Panc1 (cell line): Measurements from ENCODE around the gene SLC8B1. TPM values are rescaled to one million over a fixed set of nuclear protein-coding genes. Genes with fewer than 3 reads are reported as not detected.

Source experiments
- ATAC-seq: fragments of 200-7000 bp; cut with Tn5 transposase; 2 replicates; pipeline ENCODE4 v1.9.1; 2020; ENCODE audit warnings: mild to moderate bottlenecking, moderate library complexity
- BruUV-seq: library from RNA; stranded (reverse); fragments of 400-500 nt; replicated peaks from 2 replicates; lab custom pipeline; 2021; lab: Mats Ljungman, UMichigan
- CTCF ChIA-PET: fragments of 300-600 bp; sonication (Branson Sonifier 250); formaldehyde crosslinking; loops from one replicate; lab custom pipeline; 2022; ENCODE audit warnings: antibody characterized with exemption; lab: Charles Lee
- POLR2A ChIA-PET: fragments of 300-600 bp; sonication (Branson Sonifier 250); formaldehyde crosslinking; loops from one replicate; lab custom pipeline; 2022; ENCODE audit warnings: antibody characterized with exemption; lab: Charles Lee
- DNase-seq: peaks from one replicate; pipeline ENCODE4 v3.0.0-alpha.2; 2010; ENCODE audit warnings: low read depth, low spot score
- H3K27ac ChIP-seq: 2 replicates; pipeline ENCODE4 v1.5.1; 2011; ENCODE audit warnings: mild to moderate bottlenecking, low read length, inconsistent platforms
- H3K27me3 ChIP-seq: fragments of 200-500 bp; sonication (Bioruptor generic); 2 replicates; pipeline ENCODE4 v1.6.0; 2014; ENCODE audit warnings: low read length, inconsistent platforms; ENCODE audit not compliant: control insufficient read depth, insufficient read depth
- H3K36me3 ChIP-seq: fragments of 200-500 bp; sonication (Bioruptor generic); 2 replicates; pipeline ENCODE4 v1.5.1; 2014; ENCODE audit warnings: inconsistent platforms, mild to moderate bottlenecking, low read length, moderate library complexity; ENCODE audit not compliant: control insufficient read depth, insufficient read depth
- H3K4me1 ChIP-seq: 2 replicates; pipeline ENCODE4 v1.5.1; 2011; ENCODE audit warnings: inconsistent platforms, mild to moderate bottlenecking, low read length, moderate library complexity; ENCODE audit not compliant: control insufficient read depth, insufficient read depth
- H3K4me3 ChIP-seq, 2 experiments: 2 replicates each; pipeline ENCODE4 v1.5.1; 2011 to 2012; ENCODE audit warnings: low read depth in 2 of 2, low read length in 2 of 2, mild to moderate bottlenecking in 2 of 2, inconsistent platforms in 1 of 2, moderate library complexity in 1 of 2
- H3K9me3 ChIP-seq: fragments of 200-500 bp; sonication (Bioruptor generic); 2 replicates; pipeline ENCODE4 v1.5.1; 2014; ENCODE audit warnings: low read depth, mild to moderate bottlenecking, inconsistent platforms, low read length, moderate library complexity; ENCODE audit not compliant: control insufficient read depth, insufficient read depth
- CTCF ChIP-seq: fragments of 450-650 bp; IDR thresholded peaks from 2 replicates; pipeline ENCODE4 v1.5.1; 2017; ENCODE audit warnings: mild to moderate bottlenecking
- POLR2AphosphoS5 ChIP-seq: IDR thresholded peaks from 2 replicates; pipeline ENCODE4 v1.6.1; 2012; ENCODE audit warnings: mild to moderate bottlenecking, low read depth, low read length, moderate library complexity
- SIN3A ChIP-seq: IDR thresholded peaks from 2 replicates; pipeline ENCODE4 v1.6.1; 2012; ENCODE audit warnings: low read depth, mild to moderate bottlenecking, low read length, moderate library complexity, borderline replicate concordance; ENCODE audit not compliant: insufficient read depth
- TCF7L2 ChIP-seq: IDR thresholded peaks from 2 replicates; pipeline ENCODE4 v1.6.1; 2011; ENCODE audit warnings: mild to moderate bottlenecking, low read depth, low read length, inconsistent platforms
- in situ Hi-C: cut with HindIII; loops from 2 replicates; pipeline ENCODE4 v1.10.0; 2016; ENCODE audit warnings: low sequenced_read_pairs, low pct_unique_long_range_greater_than_20kb
- intact Hi-C: fragments of 100-400 bp; cut with micrococcal nuclease; formaldehyde crosslinking; loops from one replicate; pipeline ENCODE4 v1.10.0; 2022; ENCODE audit not compliant: unreplicated experiment
- total RNA-seq: library from RNA; stranded (reverse); gene quantifications from one replicate; pipeline ENCODE4 v1.2.1, GENCODE V29; 2021; ENCODE audit not compliant: unreplicated experiment
- TF ChIP-seq, protein P1 (sequence below), 2 experiments: IDR thresholded peaks; 2 replicates each; pipeline ENCODE4 v1.6.1; 2011 to 2012; ENCODE audit warnings: low read depth in 2 of 2, control low read depth in 1 of 2, low read length in 1 of 2, mild to moderate bottlenecking in 1 of 2, moderate library complexity in 1 of 2; ENCODE audit not compliant: insufficient read depth in 1 of 2

SLC8B1 gene
- total RNA-seq, 1 experiment from 2014 or later: 26.7 TPM

GRCh38 chr12:113286712-113287111 lies 48.2 kb downstream of the SLC8B1 start:
- no peaks in the 10 kb centered on the region for H3K4me1 ChIP-seq
- ChIA-PET POLR2A (no interaction called here), CTCF (no interaction called here)
- no peaks in the 10 kb centered on the region for H3K9me3 ChIP-seq
- ATAC-seq (0 out of 2 replicates have a peak, but pooled peaks have one; percentile 32), DNase-seq (no peak)
- no peaks in the 10 kb centered on the region; the same call in 1 of the 2 replicates for H3K36me3 ChIP-seq
- no peaks in the 10 kb centered on the region for H3K27me3 ChIP-seq
- in situ Hi-C loops: no loop called here
- no peak for TF ChIP-seq CTCF
- no peak for TF ChIP-seq POLR2AphosphoS5
- no peak for TF ChIP-seq SIN3A
- no peak for TF ChIP-seq TCF7L2
- TF ChIP-seq, protein P1, sequence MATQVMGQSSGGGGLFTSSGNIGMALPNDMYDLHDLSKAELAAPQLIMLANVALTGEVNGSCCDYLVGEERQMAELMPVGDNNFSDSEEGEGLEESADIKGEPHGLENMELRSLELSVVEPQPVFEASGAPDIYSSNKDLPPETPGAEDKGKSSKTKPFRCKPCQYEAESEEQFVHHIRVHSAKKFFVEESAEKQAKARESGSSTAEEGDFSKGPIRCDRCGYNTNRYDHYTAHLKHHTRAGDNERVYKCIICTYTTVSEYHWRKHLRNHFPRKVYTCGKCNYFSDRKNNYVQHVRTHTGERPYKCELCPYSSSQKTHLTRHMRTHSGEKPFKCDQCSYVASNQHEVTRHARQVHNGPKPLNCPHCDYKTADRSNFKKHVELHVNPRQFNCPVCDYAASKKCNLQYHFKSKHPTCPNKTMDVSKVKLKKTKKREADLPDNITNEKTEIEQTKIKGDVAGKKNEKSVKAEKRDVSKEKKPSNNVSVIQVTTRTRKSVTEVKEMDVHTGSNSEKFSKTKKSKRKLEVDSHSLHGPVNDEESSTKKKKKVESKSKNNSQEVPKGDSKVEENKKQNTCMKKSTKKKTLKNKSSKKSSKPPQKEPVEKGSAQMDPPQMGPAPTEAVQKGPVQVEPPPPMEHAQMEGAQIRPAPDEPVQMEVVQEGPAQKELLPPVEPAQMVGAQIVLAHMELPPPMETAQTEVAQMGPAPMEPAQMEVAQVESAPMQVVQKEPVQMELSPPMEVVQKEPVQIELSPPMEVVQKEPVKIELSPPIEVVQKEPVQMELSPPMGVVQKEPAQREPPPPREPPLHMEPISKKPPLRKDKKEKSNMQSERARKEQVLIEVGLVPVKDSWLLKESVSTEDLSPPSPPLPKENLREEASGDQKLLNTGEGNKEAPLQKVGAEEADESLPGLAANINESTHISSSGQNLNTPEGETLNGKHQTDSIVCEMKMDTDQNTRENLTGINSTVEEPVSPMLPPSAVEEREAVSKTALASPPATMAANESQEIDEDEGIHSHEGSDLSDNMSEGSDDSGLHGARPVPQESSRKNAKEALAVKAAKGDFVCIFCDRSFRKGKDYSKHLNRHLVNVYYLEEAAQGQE (IDR thresholded peaks at IDR 0.05; ENCODE audit: insufficient read depth in 1 of 2, low read depth in 2 of 2, low read length in 1 of 2): no peak
- H3K4me3 ChIP-seq: no peak overlapping the region
- intact Hi-C loops: no loop called here
- no TSS peak for BruUV-seq
- H3K27ac ChIP-seq: no peak overlapping the region

DNA sequence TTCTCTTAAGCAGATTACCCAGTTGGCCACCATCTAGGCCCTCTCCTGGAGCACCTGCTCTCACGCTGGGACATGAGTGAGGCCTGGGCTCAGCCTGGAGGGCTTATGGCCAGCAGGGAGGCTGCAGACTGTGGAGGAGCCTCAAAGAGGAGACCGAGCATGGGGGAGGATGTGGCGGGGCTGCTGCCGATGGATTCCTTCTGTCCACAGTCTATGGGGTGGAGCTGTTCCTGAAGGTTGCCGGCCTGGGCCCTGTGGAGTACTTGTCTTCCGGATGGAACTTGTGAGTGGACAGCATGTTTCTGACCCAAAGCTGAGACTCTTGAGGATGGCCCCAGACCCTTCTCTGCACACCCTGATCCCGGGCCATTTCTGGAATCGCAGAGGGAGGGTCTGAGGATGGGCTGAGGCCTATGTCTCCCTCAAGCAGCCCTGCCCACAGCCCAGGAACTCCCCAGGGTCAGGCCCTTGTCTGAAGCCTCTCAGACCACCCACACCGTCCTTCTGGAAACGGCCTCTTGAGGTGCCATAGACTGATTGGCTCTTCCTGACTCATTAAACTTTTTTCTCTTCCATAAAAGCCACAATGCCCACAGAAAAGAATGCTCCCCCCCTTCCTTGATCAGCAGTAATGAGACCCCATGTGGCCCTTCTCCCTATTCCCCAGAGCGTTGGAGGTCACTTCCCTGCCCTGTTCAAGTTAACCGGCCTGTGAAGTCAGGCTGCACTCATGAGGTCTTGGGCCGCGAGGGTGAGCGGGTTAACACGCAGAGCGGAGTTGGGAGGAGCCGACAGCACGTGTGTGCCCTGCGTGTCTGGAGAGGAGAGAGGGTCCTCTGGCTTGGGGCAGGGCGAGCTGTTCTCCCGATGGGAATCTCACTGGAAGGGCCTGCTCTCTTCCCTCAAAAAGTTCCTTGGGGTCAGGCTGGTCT lies 49.0 kb downstream of the SLC8B1 start:
- no peak overlapping the region for H3K27ac ChIP-seq
- no peak for DNase-seq
- no peaks in the 10 kb centered on the region for H3K4me1 ChIP-seq
- ChIA-PET CTCF (no interaction called here), POLR2A (no interaction called here)
- H3K36me3 ChIP-seq: no peaks in the 10 kb centered on the region; the same call in 1 of the 2 replicates
- H3K4me3 ChIP-seq: no peak overlapping the region
- H3K9me3 ChIP-seq: no peaks in the 10 kb centered on the region
- intact Hi-C loops: no loop called here
- TF ChIP-seq SIN3A: no peak
- TF ChIP-seq TCF7L2: no peak
- TF ChIP-seq, protein P1 (IDR thresholded peaks at IDR 0.05; ENCODE audit: insufficient read depth in 1 of 2, low read depth in 2 of 2, low read length in 1 of 2): no peak
- TF ChIP-seq POLR2AphosphoS5: no peak
- no peak for TF ChIP-seq CTCF
- in situ Hi-C loops: no loop called here
- ATAC-seq: no peak
- no TSS peak for BruUV-seq
- H3K27me3 ChIP-seq: no peaks in the 10 kb centered on the region
